Type B pancreatic cell (in vitro differentiated cells): ENCODE data around the gene DDX41. TPM values are rescaled to one million over a fixed set of nuclear protein-coding genes. Genes with fewer than 3 reads are reported as not detected.

Experiments
- DNase-seq: peaks from one replicate; pipeline ENCODE4 v3.0.0; 2021; ENCODE audit warnings: mixed read lengths; ENCODE audit not compliant: unreplicated experiment; ENCODE audit errors: extremely low spot score
- H3K27ac Mint-ChIP-seq: 2 replicates; pipeline ENCODE4 v1.8.0; 2021; ENCODE audit warnings: mild to moderate bottlenecking, mixed read lengths
- H3K27me3 Mint-ChIP-seq: 2 replicates; pipeline ENCODE4 v1.8.0; 2021; ENCODE audit warnings: mixed read lengths
- H3K36me3 Mint-ChIP-seq: 2 replicates; pipeline ENCODE4 v1.8.0; 2021; ENCODE audit warnings: mixed read lengths
- H3K4me1 Mint-ChIP-seq: one replicate; pipeline ENCODE4 v1.8.0; 2021; ENCODE audit warnings: mixed read lengths; ENCODE audit not compliant: unreplicated experiment
- H3K4me3 Mint-ChIP-seq: 2 replicates; pipeline ENCODE4 v1.8.0; 2021; ENCODE audit warnings: mild to moderate bottlenecking, mixed read lengths
- H3K9me3 Mint-ChIP-seq: 2 replicates; pipeline ENCODE4 v1.8.0; 2021; ENCODE audit warnings: mixed read lengths
- CTCF ChIP-seq: fragments of 200-600 bp; sonication (generic); conservative IDR thresholded peaks from 2 replicates; pipeline ENCODE4 v1.5.0; 2021; ENCODE audit warnings: antibody characterized with exemption, mild to moderate bottlenecking
- total RNA-seq: library from RNA; stranded (reverse); gene quantifications from 2 replicates; pipeline ENCODE4 v1.2.1, GENCODE V29; 2021; ENCODE audit warnings: low replicate concordance

DDX41 gene
- total RNA-seq, 1 donor from 2014 or later: 99.7 TPM

GRCh38 chr5:177515580-177515979, 1.2 kb downstream of the DDX41 start:
- DNase-seq: no peak
- peak; percentile 35 for TF ChIP-seq CTCF
- Mint-ChIP-seq H3K9me3 (no peaks in the 10 kb centered on the region), H3K27me3 (no peaks in the 10 kb centered on the region), H3K4me3 (peak overlapping the region; percentile 96), H3K36me3 (peaks cover 12% of the 10 kb centered on the region), H3K4me1 (peaks cover 13% of the 10 kb centered on the region), H3K27ac (peak overlapping the region; percentile 90)

GRCh38 chr5:177514541-177514940, 2.2 kb downstream of the DDX41 start:
- Mint-ChIP-seq H3K36me3 (peaks cover 9% of the 10 kb centered on the region), H3K9me3 (no peaks in the 10 kb centered on the region), H3K27me3 (no peaks in the 10 kb centered on the region), H3K4me3 (no peak overlapping the region), H3K27ac (no peak overlapping the region), H3K4me1 (peaks cover 13% of the 10 kb centered on the region)
- DNase-seq: no peak
- TF ChIP-seq CTCF: no peak

GRCh38 chr5:177513500-177513899, 3.3 kb downstream of the DDX41 start:
- Mint-ChIP-seq H3K27me3 (no peaks in the 10 kb centered on the region), H3K4me3 (no peak overlapping the region), H3K4me1 (peaks cover 13% of the 10 kb centered on the region), H3K9me3 (no peaks in the 10 kb centered on the region), H3K27ac (peak overlapping the region; percentile 26), H3K36me3 (peaks cover 9% of the 10 kb centered on the region)
- no peak for DNase-seq
- no peak for TF ChIP-seq CTCF

- no peak overlapping the region for H3K27ac Mint-ChIP-seq
Measured at GRCh38 chr5:177512736-177513380, 3.9 kb downstream of the DDX41 start.

GRCh38 chr5:177511796-177512675, 4.7 kb downstream of the DDX41 start:
- no peaks in the 10 kb centered on the region for H3K9me3 Mint-ChIP-seq
- peaks cover 12% of the 10 kb centered on the region for H3K36me3 Mint-ChIP-seq
- no peak overlapping the region for H3K27ac Mint-ChIP-seq
- no peak for DNase-seq
- H3K4me3 Mint-ChIP-seq: no peak overlapping the region
- no peak for TF ChIP-seq CTCF
- H3K4me1 Mint-ChIP-seq: peaks cover 13% of the 10 kb centered on the region
- H3K27me3 Mint-ChIP-seq: no peaks in the 10 kb centered on the region

More at GRCh38 chr5:177512736-177513380, 3.9 kb downstream of the DDX41 start:
- H3K27me3 Mint-ChIP-seq: no peaks in the 10 kb centered on the region
- no peaks in the 10 kb centered on the region for H3K9me3 Mint-ChIP-seq
- DNase-seq: no peak
- TF ChIP-seq CTCF: no peak
- no peak overlapping the region for H3K4me3 Mint-ChIP-seq
- H3K36me3 Mint-ChIP-seq: peaks cover 9% of the 10 kb centered on the region
- H3K4me1 Mint-ChIP-seq: peaks cover 13% of the 10 kb centered on the region
